CD8-positive, alpha-beta memory T cell (primary cell): ENCODE data around the gene INAFM1. TPM values are rescaled to one million over a fixed set of nuclear protein-coding genes. Genes with fewer than 3 reads are reported as not detected.
A peak's percentile ranks its signal among the peaks of the same experiment; 100 is the strongest.
"Not testable (repeated sequence)": the region's sequence is repeated elsewhere in the genome, so short reads cannot be mapped to it uniquely, and the experiment has no call there.

ENCODE experiments used
- CTCF ChIA-PET: fragments of 350-600 bp; sonication (Branson Sonifier 250); formaldehyde crosslinking; loops from one replicate; lab custom pipeline; 2021; ENCODE audit warnings: antibody characterized with exemption; lab: Charles Lee
- POLR2A ChIA-PET: fragments of 350-600 bp; sonication (Branson Sonifier 250); formaldehyde crosslinking; loops from one replicate; lab custom pipeline; 2021; ENCODE audit warnings: antibody characterized with exemption; lab: Charles Lee
- DNase-seq, 5 donors: peaks; one replicate each; pipeline versions ENCODE4 v3.0.0 to v3.0.0-alpha.2; 2020 to 2022; ENCODE audit warnings: mixed read lengths in 1 of 5
- H3K27ac ChIP-seq: one replicate; pipeline ENCODE4 v1.7.0; 2013; ENCODE audit warnings: low read depth, mild to moderate bottlenecking, low read length, moderate library complexity
- H3K27me3 ChIP-seq: 2 replicates; pipeline ENCODE4 v1.7.0; 2013; ENCODE audit warnings: low read length, mild to moderate bottlenecking; ENCODE audit not compliant: insufficient read depth, poor library complexity, severe bottlenecking
- H3K36me3 ChIP-seq: 2 replicates; pipeline ENCODE4 v1.7.0; 2013; ENCODE audit warnings: mild to moderate bottlenecking, low read length, moderate library complexity; ENCODE audit not compliant: insufficient read depth
- H3K4me1 ChIP-seq: 2 replicates; pipeline ENCODE4 v1.7.0; 2013; ENCODE audit warnings: mild to moderate bottlenecking, low read length, moderate library complexity; ENCODE audit not compliant: insufficient read depth
- H3K4me3 ChIP-seq: 2 replicates; pipeline ENCODE4 v1.7.0; 2013; ENCODE audit warnings: mild to moderate bottlenecking, low read length
- H3K9me3 ChIP-seq: 2 replicates; pipeline ENCODE4 v1.7.0; 2013; ENCODE audit warnings: mild to moderate bottlenecking, low read length
- H3K27ac Mint-ChIP-seq, 8 donors: one replicate each; pipeline ENCODE4 v1.8.0; 2020 to 2021; ENCODE audit warnings: mixed read lengths in 8 of 8, mild to moderate bottlenecking in 6 of 8, inconsistent platforms in 3 of 8, moderate library complexity in 3 of 8
- H3K27me3 Mint-ChIP-seq, 2 donors: one replicate each; pipeline ENCODE4 v1.8.0; 2020 to 2021; ENCODE audit warnings: mixed read lengths in 2 of 2, mild to moderate bottlenecking in 1 of 2, moderate library complexity in 1 of 2
- H3K36me3 Mint-ChIP-seq, 3 donors: one replicate each; pipeline ENCODE4 v1.8.0; 2020 to 2021; ENCODE audit warnings: mixed read lengths in 3 of 3, inconsistent platforms in 1 of 3, mild to moderate bottlenecking in 1 of 3
- H3K4me1 Mint-ChIP-seq, 3 donors: one replicate each; pipeline ENCODE4 v1.8.0; 2020 to 2021; ENCODE audit warnings: mixed read lengths in 3 of 3, inconsistent platforms in 1 of 3, mild to moderate bottlenecking in 1 of 3
- H3K4me3 Mint-ChIP-seq, 7 donors: one replicate each; pipeline ENCODE4 v1.8.0; 2020 to 2021; ENCODE audit warnings: mixed read lengths in 7 of 7, mild to moderate bottlenecking in 6 of 7, moderate library complexity in 4 of 7, inconsistent platforms in 2 of 7
- H3K9me3 Mint-ChIP-seq, 5 donors: one replicate each; pipeline ENCODE4 v1.8.0; 2020 to 2022; ENCODE audit warnings: mixed read lengths in 5 of 5, mild to moderate bottlenecking in 3 of 5, moderate library complexity in 2 of 5, inconsistent platforms in 1 of 5
- polyA plus RNA-seq: library from polyadenylated mRNA; unstranded; fragments of 300-500 nt; fragmentation: Illumina TruSeq; gene quantifications from one replicate; pipeline ENCODE4 v1.2.3, GENCODE V29; 2021
- total RNA-seq, 2 experiments: library from RNA; stranded (reverse); gene quantifications; one replicate each; pipeline ENCODE4 v1.2.3, GENCODE V29; 2021

Gene INAFM1
- total and polyA plus RNA-seq, 3 experiments from 2014 or later: 2.3 to 9.3 (median 7.3) TPM

GRCh38 chr19:47271949-47272348, 2.7 kb upstream of the INAFM1 start:
- POLR2A ChIA-PET: interaction anchor here (3.9 kb wide), 1 partner anchor 16 kb away, joined by 67 read pairs; the partner anchor contains the start of gene CCDC9
- H3K36me3 Mint-ChIP-seq: peaks cover 0 to 46% (median 5%) of the 10 kb centered on the region in 3 donors
- H3K4me1 Mint-ChIP-seq: peaks cover 17 to 28% (median 24%) of the 10 kb centered on the region in 3 donors

GRCh38 chr19:47272448-47273312, 2.0 kb upstream of the INAFM1 start:
- ChIA-PET POLR2A (interaction anchor here (3.9 kb wide), 1 partner anchor 17 kb away, joined by 67 read pairs; the partner anchor contains the start of gene CCDC9), CTCF (interaction anchor here (1.4 kb wide), 1 partner anchor 12 kb away, joined by 3 read pairs; no protein-coding TSS in a partner anchor)
- Histone ChIP-seq H3K9me3 (no peaks in the 10 kb centered on the region), H3K27me3 (no peaks in the 10 kb centered on the region), H3K36me3 (peaks cover 9% of the 10 kb centered on the region), H3K27ac (peak overlapping the region; percentile 97), H3K4me3 (peak overlapping the region; percentile 93), H3K4me1 (peaks cover 15% of the 10 kb centered on the region)
- H3K27ac Mint-ChIP-seq: peak overlapping the region; percentile 80 to 100 (median 88)
- DNase-seq: peak in 1 of 5 donors; percentile 31
- H3K9me3 Mint-ChIP-seq: no peaks in the 10 kb centered on the region
- H3K27me3 Mint-ChIP-seq: no peaks in the 10 kb centered on the region
- H3K36me3 Mint-ChIP-seq: peaks cover 0 to 39% (median 5%) of the 10 kb centered on the region in 3 donors
- H3K4me3 Mint-ChIP-seq: peak overlapping the region; percentile 96 to 99 (median 97)
- H3K4me1 Mint-ChIP-seq: peaks cover 17 to 29% (median 24%) of the 10 kb centered on the region in 3 donors

More at GRCh38 chr19:47271949-47272348, 2.7 kb upstream of the INAFM1 start:
- Histone ChIP-seq H3K27me3 (no peaks in the 10 kb centered on the region), H3K4me1 (peaks cover 15% of the 10 kb centered on the region), H3K36me3 (peaks cover 9% of the 10 kb centered on the region), H3K9me3 (no peaks in the 10 kb centered on the region), H3K4me3 (no peak overlapping the region), H3K27ac (peak overlapping the region; percentile 97)
- peak overlapping the region in 5 of 7 donors; percentile 96 to 99 (median 97) for H3K4me3 Mint-ChIP-seq
- H3K9me3 Mint-ChIP-seq: no peaks in the 10 kb centered on the region
- peak overlapping the region in 4 of 8 donors; percentile 85 to 100 (median 92) for H3K27ac Mint-ChIP-seq
- DNase-seq: no peak
- no peaks in the 10 kb centered on the region for H3K27me3 Mint-ChIP-seq
- CTCF ChIA-PET: interaction anchor here (1.4 kb wide), 1 partner anchor 13 kb away, joined by 3 read pairs; no protein-coding TSS in a partner anchor

GRCh38 chr19:47273313-47274070, 1.2 kb upstream of the INAFM1 start:
- peaks cover 18 to 28% (median 24%) of the 10 kb centered on the region in 3 donors for H3K4me1 Mint-ChIP-seq
- no peaks in the 10 kb centered on the region for H3K27me3 Mint-ChIP-seq
- Histone ChIP-seq H3K4me1 (peaks cover 15% of the 10 kb centered on the region), H3K36me3 (peaks cover 9% of the 10 kb centered on the region), H3K27ac (peak overlapping the region; percentile 97), H3K4me3 (peak overlapping the region; percentile 93), H3K9me3 (no peaks in the 10 kb centered on the region), H3K27me3 (no peaks in the 10 kb centered on the region)
- peak overlapping the region; percentile 97 to 100 (median 98) for H3K27ac Mint-ChIP-seq
- ChIA-PET POLR2A (interaction anchor here (0.6 to 3.9 kb wide), 15 partner anchors 12 to 1556 kb away, joined by 3 to 67 read pairs (median 5); partner anchors contain the start of genes CCDC9, DHX34, SAE1 and ZC3H4), CTCF (interaction anchor here (1.1 to 3.6 kb wide), 11 partner anchors 11 to 757 kb away, joined by 3 to 25 read pairs (median 5); partner anchors contain the start of genes CCDC9 and DHX34)
- peaks cover 0 to 32% (median 3%) of the 10 kb centered on the region in 3 donors for H3K36me3 Mint-ChIP-seq
- H3K9me3 Mint-ChIP-seq: no peaks in the 10 kb centered on the region
- DNase-seq: peak; percentile 82 to 92 (median 86)
- H3K4me3 Mint-ChIP-seq: peak overlapping the region; percentile 96 to 99 (median 97)

- Mint-ChIP-seq H3K36me3 (peaks cover 0 to 22% (median 2%) of the 10 kb centered on the region in 3 donors), H3K27ac (peak overlapping the region; percentile 38 to 100 (median 84)), H3K9me3 (no peaks in the 10 kb centered on the region), H3K4me3 (peak overlapping the region; percentile 77 to 99 (median 82)), H3K27me3 (no peaks in the 10 kb centered on the region), H3K4me1 (peaks cover 16 to 28% (median 18%) of the 10 kb centered on the region in 3 donors)
- POLR2A ChIA-PET: interaction anchor here (1.2 to 3.9 kb wide), 6 partner anchors 19 to 335 kb away, joined by 7 to 67 read pairs (median 14); partner anchors contain the start of genes CCDC9, DHX34 and ZC3H4
- DNase-seq: peak in 1 of 5 donors; percentile 62
- H3K9me3 ChIP-seq: no peaks in the 10 kb centered on the region
- CTCF ChIA-PET: interaction anchor here (0.9 to 3.6 kb wide), 11 partner anchors 9 to 759 kb away, joined by 3 to 25 read pairs (median 5); partner anchors contain the start of genes CCDC9 and DHX34
- peaks cover 15% of the 10 kb centered on the region for H3K4me1 ChIP-seq
- no peaks in the 10 kb centered on the region for H3K27me3 ChIP-seq
- peak overlapping the region; percentile 45 for H3K4me3 ChIP-seq
- H3K36me3 ChIP-seq: peaks cover 8% of the 10 kb centered on the region
- peak overlapping the region; percentile 4 for H3K27ac ChIP-seq
Measured at GRCh38 chr19:47274891-47275761, 441 bp downstream of the INAFM1 start.

- peak overlapping the region; percentile 77 to 97 (median 79) for H3K4me3 Mint-ChIP-seq
- peaks cover 0 to 14% (median 0%) of the 10 kb centered on the region in 3 donors for H3K36me3 Mint-ChIP-seq
- no peak overlapping the region for H3K4me3 ChIP-seq
- no peaks in the 10 kb centered on the region for H3K9me3 ChIP-seq
- ChIA-PET POLR2A (interaction anchor here (2.4 kb wide), 1 partner anchor 73 kb away, joined by 16 read pairs; the partner anchor contains the start of gene DHX34), CTCF (interaction anchor here (0.9 to 3.6 kb wide), 5 partner anchors 9 to 263 kb away, joined by 3 to 25 read pairs (median 14); partner anchors contain the start of gene DHX34)
- H3K27ac Mint-ChIP-seq: peak overlapping the region in 6 of 8 donors; percentile 56 to 89 (median 82)
- peaks cover 16 to 28% (median 18%) of the 10 kb centered on the region in 3 donors for H3K4me1 Mint-ChIP-seq
- no peak overlapping the region for H3K27ac ChIP-seq
- no peaks in the 10 kb centered on the region for H3K27me3 ChIP-seq
- no peak for DNase-seq
- H3K36me3 ChIP-seq: peaks cover under 1% of the 10 kb centered on the region
- H3K9me3 Mint-ChIP-seq: no peaks in the 10 kb centered on the region
- no peaks in the 10 kb centered on the region for H3K27me3 Mint-ChIP-seq
- peaks cover 15% of the 10 kb centered on the region for H3K4me1 ChIP-seq
Measured at GRCh38 chr19:47275791-47276461, 1.2 kb downstream of the INAFM1 start.

GRCh38 chr19:47276513-47276912, 1.8 kb downstream of the INAFM1 start:
- DNase-seq, H3K9me3 ChIP-seq, H3K27ac ChIP-seq, H3K27me3 Mint-ChIP-seq, H3K4me3 ChIP-seq, H3K36me3 ChIP-seq, H3K9me3 Mint-ChIP-seq, H3K27me3 ChIP-seq, POLR2A ChIA-PET: not testable (repeated sequence)
- Mint-ChIP-seq H3K4me3 (peak overlapping the region in 3 of 7 donors; percentile 32 to 82 (median 79)), H3K27ac (peak overlapping the region in 2 of 8 donors; percentile 5 to 82), H3K36me3 (peaks cover 0 to 13% (median 0%) of the 10 kb centered on the region in 3 donors), H3K4me1 (peaks cover 16 to 28% (median 18%) of the 10 kb centered on the region in 3 donors)
- CTCF ChIA-PET: interaction anchor here (3.6 kb wide), 3 partner anchors 8 to 73 kb away, joined by 14 to 25 read pairs (median 16); partner anchors contain the start of gene DHX34
- H3K4me1 ChIP-seq: peaks cover 15% of the 10 kb centered on the region
